Measurements from ENCODE around the gene CNPY4.
A peak's percentile ranks its signal among the peaks of the same experiment; 100 is the strongest.

Gene CNPY4

DNA sequence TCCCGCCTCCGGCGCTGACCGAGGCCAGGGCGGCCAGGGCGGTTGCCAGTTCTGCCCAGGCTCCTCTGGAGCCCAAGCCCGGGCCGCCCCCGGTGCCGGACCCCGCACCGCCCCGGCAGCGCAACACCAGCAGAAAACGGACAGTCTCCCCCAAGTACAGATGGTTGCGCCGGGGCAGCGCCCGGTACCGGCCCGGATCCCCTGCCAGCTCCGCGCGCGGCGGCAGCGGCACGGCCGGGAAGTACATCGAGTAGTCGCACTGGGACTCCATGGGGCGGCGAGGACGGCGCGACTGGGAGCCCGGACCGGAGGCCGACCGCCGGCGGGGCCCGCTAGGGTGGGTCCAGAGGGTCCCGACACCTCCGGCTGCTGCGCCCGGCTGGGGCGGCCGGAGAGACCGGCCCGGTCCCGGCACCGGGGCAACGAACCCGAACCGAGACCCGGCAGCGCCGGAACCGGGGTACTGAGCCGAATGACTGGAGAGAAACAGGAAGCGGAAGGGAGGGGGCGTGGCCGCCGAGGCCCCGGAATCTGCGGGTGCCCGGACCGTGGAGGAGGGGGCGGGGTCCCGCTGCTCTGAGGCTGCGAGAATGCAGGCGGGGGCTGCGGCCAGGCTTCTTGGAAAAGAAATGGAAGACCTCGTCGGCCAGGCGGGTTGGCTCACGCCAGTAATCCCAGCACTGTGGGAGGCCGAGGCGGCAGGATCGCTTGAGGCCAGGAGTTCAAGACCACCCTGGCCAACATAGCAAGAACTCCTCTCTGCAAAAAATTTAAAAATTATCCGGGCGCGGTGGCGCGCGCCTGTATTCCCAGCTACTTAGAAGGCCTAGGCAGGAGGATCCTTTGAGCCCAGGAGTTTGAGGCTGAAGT lies 39.0 kb downstream of the CNPY4 start, which contains the start of gene TRAPPC14:
TRAPPC14 (minus strand) TSS at position 495 of the 870 bp plus-strand sequence; CDS start at position 271, 224 bp downstream.
- no peaks in the 10 kb centered on the region for H3K27me3 ChIP-seq (ENCODE audit: insufficient read depth, low read length, poor library complexity, severe bottlenecking)
- peaks cover 24% of the 10 kb centered on the region for H3K79me2 ChIP-seq (ENCODE audit: insufficient read depth, low read length)
- peaks cover 8% of the 10 kb centered on the region; the same call in 1 of the 2 replicates for H3K36me3 ChIP-seq (ENCODE audit: insufficient read depth, low read length)
- H3K4me3 ChIP-seq (ENCODE audit: low read length, poor library complexity, severe bottlenecking) = peak within 1 kb of the TSS; percentile 90
- H4K20me1 ChIP-seq (ENCODE audit: insufficient read depth, low read length, poor library complexity, severe bottlenecking) = peaks cover 12% of the 10 kb centered on the region
- peak within 1 kb of the TSS; percentile 93 for H2AFZ ChIP-seq (ENCODE audit: low read length)
- no peak for TF ChIP-seq EZH2phosphoT487 (IDR thresholded peaks at IDR 0.05; ENCODE audit: borderline replicate concordance)
- TF ChIP-seq, protein P1, sequence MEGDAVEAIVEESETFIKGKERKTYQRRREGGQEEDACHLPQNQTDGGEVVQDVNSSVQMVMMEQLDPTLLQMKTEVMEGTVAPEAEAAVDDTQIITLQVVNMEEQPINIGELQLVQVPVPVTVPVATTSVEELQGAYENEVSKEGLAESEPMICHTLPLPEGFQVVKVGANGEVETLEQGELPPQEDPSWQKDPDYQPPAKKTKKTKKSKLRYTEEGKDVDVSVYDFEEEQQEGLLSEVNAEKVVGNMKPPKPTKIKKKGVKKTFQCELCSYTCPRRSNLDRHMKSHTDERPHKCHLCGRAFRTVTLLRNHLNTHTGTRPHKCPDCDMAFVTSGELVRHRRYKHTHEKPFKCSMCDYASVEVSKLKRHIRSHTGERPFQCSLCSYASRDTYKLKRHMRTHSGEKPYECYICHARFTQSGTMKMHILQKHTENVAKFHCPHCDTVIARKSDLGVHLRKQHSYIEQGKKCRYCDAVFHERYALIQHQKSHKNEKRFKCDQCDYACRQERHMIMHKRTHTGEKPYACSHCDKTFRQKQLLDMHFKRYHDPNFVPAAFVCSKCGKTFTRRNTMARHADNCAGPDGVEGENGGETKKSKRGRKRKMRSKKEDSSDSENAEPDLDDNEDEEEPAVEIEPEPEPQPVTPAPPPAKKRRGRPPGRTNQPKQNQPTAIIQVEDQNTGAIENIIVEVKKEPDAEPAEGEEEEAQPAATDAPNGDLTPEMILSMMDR (conservative IDR thresholded peaks at IDR 0.05; ENCODE audit: low read length) = no peak
- H3K9me3 ChIP-seq (ENCODE audit: insufficient read depth, low read depth, low read length) = no peaks in the 10 kb centered on the region
- peaks cover 19% of the 10 kb centered on the region for H3K4me1 ChIP-seq (ENCODE audit: insufficient read depth, low read length, poor library complexity, severe bottlenecking)
- H3K9me2 ChIP-seq (replicated peaks; ENCODE audit: low read depth, low read length) = no peaks in the 10 kb centered on the region
- H3K9ac ChIP-seq (ENCODE audit: low read depth, low read length, poor library complexity, severe bottlenecking) = peak within 1 kb of the TSS; percentile 86
- peak within 1 kb of the TSS; percentile 92 for H3K4me2 ChIP-seq (ENCODE audit: low read depth, low read length, poor library complexity, severe bottlenecking)
- H3F3A ChIP-seq (ENCODE audit: low read depth) = peaks cover 3% of the 10 kb centered on the region; the same call in 1 of the 2 replicates

DNA sequence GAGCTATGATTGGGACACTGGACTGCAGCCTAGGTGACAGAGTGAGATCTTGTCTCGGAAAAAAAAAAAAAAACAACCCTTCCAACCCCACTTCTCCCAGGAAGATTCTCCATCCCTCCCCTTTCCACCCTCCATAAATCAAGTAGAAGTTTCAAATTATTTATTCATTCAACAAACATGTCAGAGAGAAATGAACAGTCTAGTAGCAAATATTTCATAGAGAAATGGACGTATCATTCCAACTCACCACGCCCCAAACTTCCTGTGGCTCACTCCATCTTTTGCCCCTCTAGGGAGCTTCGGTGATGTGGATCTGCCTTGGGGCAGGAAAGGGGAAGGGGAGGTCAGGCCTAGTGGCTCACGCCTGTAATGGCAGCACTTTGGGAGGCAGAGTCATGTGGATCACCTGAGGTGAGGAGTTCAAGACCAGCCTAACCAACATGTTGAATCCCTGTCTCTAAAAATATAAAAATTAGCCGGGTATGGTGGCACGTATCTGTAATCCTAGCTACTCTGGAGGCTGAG lies 39.7 kb downstream of the CNPY4 start:
- H3K27me3 ChIP-seq (ENCODE audit: insufficient read depth, low read length, poor library complexity, severe bottlenecking) = no peaks in the 10 kb centered on the region
- peaks cover 12% of the 10 kb centered on the region for H4K20me1 ChIP-seq (ENCODE audit: insufficient read depth, low read length, poor library complexity, severe bottlenecking)
- H2AFZ ChIP-seq (ENCODE audit: low read length) = peak overlapping the region; percentile 93
- peaks cover 1% of the 10 kb centered on the region; the same call in 1 of the 2 replicates for H3F3A ChIP-seq (ENCODE audit: low read depth)
- peaks cover 5% of the 10 kb centered on the region; the same call in 1 of the 2 replicates for H3K36me3 ChIP-seq (ENCODE audit: insufficient read depth, low read length)
- H3K9ac ChIP-seq (ENCODE audit: low read depth, low read length, poor library complexity, severe bottlenecking) = peak overlapping the region; percentile 86
- peak overlapping the region; percentile 92 for H3K4me2 ChIP-seq (ENCODE audit: low read depth, low read length, poor library complexity, severe bottlenecking)
- peak overlapping the region; percentile 90 for H3K4me3 ChIP-seq (ENCODE audit: low read length, poor library complexity, severe bottlenecking)
- no peak for TF ChIP-seq EZH2phosphoT487 (IDR thresholded peaks at IDR 0.05; ENCODE audit: borderline replicate concordance)
- TF ChIP-seq, protein P1 (conservative IDR thresholded peaks at IDR 0.05; ENCODE audit: low read length) = no peak; the same call in 1 of the 2 replicates
- H3K79me2 ChIP-seq (ENCODE audit: insufficient read depth, low read length) = peaks cover 24% of the 10 kb centered on the region
- H3K4me1 ChIP-seq (ENCODE audit: insufficient read depth, low read length, poor library complexity, severe bottlenecking) = peaks cover 19% of the 10 kb centered on the region
- no peaks in the 10 kb centered on the region for H3K9me3 ChIP-seq (ENCODE audit: insufficient read depth, low read depth, low read length)
- H3K9me2 ChIP-seq (replicated peaks; ENCODE audit: low read depth, low read length) = no peaks in the 10 kb centered on the region

DNA sequence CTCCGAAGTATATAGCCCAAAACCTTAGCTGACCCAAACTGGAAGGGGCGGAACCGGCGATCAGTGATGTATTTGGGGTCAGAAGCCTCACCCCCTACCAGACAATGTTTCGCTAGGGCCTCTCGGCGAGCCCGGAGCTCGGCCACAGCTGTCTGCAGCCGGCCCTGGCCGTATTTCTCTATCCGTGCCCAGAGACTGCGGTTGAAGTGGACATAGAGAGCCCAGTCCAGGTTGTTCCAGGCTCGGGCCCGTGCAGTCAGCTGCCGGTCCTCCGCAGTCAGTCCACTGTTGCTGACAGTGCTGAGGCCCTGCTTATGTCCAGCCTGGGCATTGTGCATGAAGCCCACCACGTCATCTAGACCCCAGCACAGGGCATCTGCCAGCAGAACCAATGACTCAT lies 40.6 kb downstream of the CNPY4 start:
- Histone ChIP-seq H3K9ac (ENCODE audit: low read depth, low read length, poor library complexity, severe bottlenecking) (no peak overlapping the region), H3K79me2 (ENCODE audit: insufficient read depth, low read length) (peaks cover 24% of the 10 kb centered on the region), H3K4me3 (ENCODE audit: low read length, poor library complexity, severe bottlenecking) (no peak overlapping the region), H3K9me2 (replicated peaks; ENCODE audit: low read depth, low read length) (no peaks in the 10 kb centered on the region), H3K4me2 (ENCODE audit: low read depth, low read length, poor library complexity, severe bottlenecking) (no peak overlapping the region), H3K27me3 (ENCODE audit: insufficient read depth, low read length, poor library complexity, severe bottlenecking) (no peaks in the 10 kb centered on the region), H2AFZ (ENCODE audit: low read length) (no peak overlapping the region), H4K20me1 (ENCODE audit: insufficient read depth, low read length, poor library complexity, severe bottlenecking) (peaks cover 12% of the 10 kb centered on the region), H3K4me1 (ENCODE audit: insufficient read depth, low read length, poor library complexity, severe bottlenecking) (peaks cover 19% of the 10 kb centered on the region), H3F3A (ENCODE audit: low read depth) (no peaks in the 10 kb centered on the region), H3K9me3 (ENCODE audit: insufficient read depth, low read depth, low read length) (no peaks in the 10 kb centered on the region), H3K36me3 (ENCODE audit: insufficient read depth, low read length) (peaks cover 2% of the 10 kb centered on the region; the same call in 1 of the 2 replicates)
- TF ChIP-seq, protein P1 (conservative IDR thresholded peaks at IDR 0.05; ENCODE audit: low read length) = no peak
- no peak for TF ChIP-seq EZH2phosphoT487 (IDR thresholded peaks at IDR 0.05; ENCODE audit: borderline replicate concordance)

Data from Loucy (cell line).